Stimulated activated CD8-positive, alpha-beta memory T cell treated with anti-CD3 and anti-CD28 coated beads, Interleukin-15, amount 100 ng/mL, for 1 hour (primary cell): ENCODE measurements around the gene KIAA1614.
A peak's percentile ranks its signal among the peaks of the same experiment; 100 is the strongest.
"Not testable (repeated sequence)": the region's sequence is repeated elsewhere in the genome, so short reads cannot be mapped to it uniquely, and the experiment has no call there.

Experiments
- DNase-seq: peaks from one replicate; pipeline ENCODE4 v3.0.0-alpha.2; 2020; ENCODE audit warnings: low read depth

Gene KIAA1614

GRCh38 chr1:180945151-180945550, 32.5 kb downstream of the KIAA1614 start:
- DNase-seq: no peak

GRCh38 chr1:180945551-180945950, 32.9 kb downstream of the KIAA1614 start:
- no peak for DNase-seq

GRCh38 chr1:180946056-180946455, 33.4 kb downstream of the KIAA1614 start:
- DNase-seq: no peak

- DNase-seq: no peak
These were observed 34.1 kb downstream of the KIAA1614 start for GRCh38 chr1:180946541-180947498.

GRCh38 chr1:180947499-180947885, 34.8 kb downstream of the KIAA1614 start:
- DNase-seq: no peak

GRCh38 chr1:180947901-180948640, 35.4 kb downstream of the KIAA1614 start:
- no peak for DNase-seq

- DNase-seq: no peak
These were observed 36.2 kb downstream of the KIAA1614 start for GRCh38 chr1:180948641-180949615.

- no peak for DNase-seq
These were observed 36.9 kb downstream of the KIAA1614 start for GRCh38 chr1:180949616-180950000.

GRCh38 chr1:180950321-180950720, 37.6 kb downstream of the KIAA1614 start:
- no peak for DNase-seq

- DNase-seq: no peak
These were observed 38.6 kb downstream of the KIAA1614 start for GRCh38 chr1:180951186-180951745.

GRCh38 chr1:180951836-180952656, 39.3 kb downstream of the KIAA1614 start:
- DNase-seq: no peak

- DNase-seq: no peak
These were observed 39.9 kb downstream of the KIAA1614 start for GRCh38 chr1:180952657-180953013.

- no peak for DNase-seq
These were observed 40.8 kb downstream of the KIAA1614 start for GRCh38 chr1:180953291-180954004.

- peak; percentile 41 for DNase-seq
These were observed 41.5 kb downstream of the KIAA1614 start for GRCh38 chr1:180954005-180954800.

GRCh38 chr1:180954801-180955165, 42.1 kb downstream of the KIAA1614 start:
- no peak for DNase-seq

GRCh38 chr1:180956028-180956640, 43.4 kb downstream of the KIAA1614 start:
- no peak for DNase-seq

GRCh38 chr1:180959620-180960019, 46.9 kb downstream of the KIAA1614 start:
- DNase-seq: not testable (repeated sequence)

- no peak for DNase-seq
These were observed 48.9 kb downstream of the KIAA1614 start for GRCh38 chr1:180961622-180962021.

- no peak for DNase-seq
These were observed 49.5 kb downstream of the KIAA1614 start for GRCh38 chr1:180962178-180962577.
